NCI-H510A (cell line): Measurements from ENCODE around the gene FH.

Experiments
- DNase-seq: peaks from one replicate; lab custom pipeline; 2025; lab: John Stamatoyannopoulos, UW

FH gene

DNA sequence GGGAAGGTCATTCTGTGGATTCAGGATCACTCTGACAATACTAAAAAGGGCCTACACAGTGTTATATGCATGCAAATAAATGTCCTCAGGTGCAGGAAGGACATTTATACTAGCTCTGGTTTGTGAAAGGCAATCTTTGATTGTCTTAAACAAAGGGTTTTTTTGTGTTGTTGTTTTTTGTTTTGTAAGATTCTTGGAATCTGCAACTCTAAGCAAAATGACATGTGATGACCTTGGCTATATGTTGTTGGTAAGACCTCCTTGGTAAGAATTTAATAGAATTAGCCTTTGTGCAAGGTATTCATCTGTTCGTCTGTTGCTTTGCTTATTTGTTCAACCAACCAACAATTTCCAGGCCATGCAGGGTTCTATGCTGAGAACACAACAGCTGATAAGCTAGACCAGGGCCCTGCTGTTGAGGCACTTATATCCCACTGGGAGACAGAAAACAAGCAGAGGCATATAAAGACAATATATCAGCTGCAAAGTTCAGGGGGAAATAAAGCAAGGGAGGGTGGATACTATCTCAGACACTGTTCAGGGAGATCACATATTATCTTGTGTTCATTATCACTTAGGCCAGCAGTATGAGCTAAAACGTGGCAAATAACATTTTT, 60.3 kb downstream of the FH start:
- DNase-seq: no peak

DNA sequence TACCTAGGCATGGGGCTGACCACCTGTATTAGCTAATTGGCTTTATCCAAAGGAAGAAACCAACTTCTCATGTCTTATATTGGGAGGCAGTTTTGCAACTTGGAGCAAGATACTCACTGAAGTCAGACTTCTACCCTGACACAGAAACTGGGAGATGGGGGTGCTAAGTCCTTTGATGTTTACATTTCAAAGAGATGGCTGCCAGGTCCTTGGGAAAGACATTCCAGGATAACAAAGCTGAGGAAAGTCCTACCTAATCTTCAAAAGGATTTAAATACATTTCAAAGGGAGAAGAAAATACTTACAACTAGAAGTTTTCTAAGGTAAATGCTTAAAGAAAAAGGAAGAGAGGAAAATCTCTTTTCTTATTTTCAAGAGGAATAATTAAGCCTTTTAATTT, 62.1 kb downstream of the FH start:
- no peak for DNase-seq

DNA sequence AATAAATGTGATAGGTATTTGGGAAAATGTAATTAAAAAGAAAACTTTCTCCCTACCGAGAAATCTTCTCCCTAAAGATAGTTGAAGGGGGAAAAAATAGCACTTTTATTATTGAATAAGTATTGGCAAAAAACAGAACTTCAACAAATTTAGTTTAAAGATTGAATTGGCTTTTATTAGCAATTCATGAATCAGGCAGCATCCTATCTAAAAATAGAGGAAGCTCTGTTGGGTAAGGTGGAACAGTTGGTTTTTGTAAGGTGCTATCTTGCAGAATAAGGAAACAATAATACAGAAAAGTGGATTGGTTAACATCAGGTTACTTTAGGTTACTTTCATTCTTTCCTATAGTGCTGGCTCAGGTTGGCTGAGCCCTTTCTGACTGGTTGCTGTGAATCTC, 62.8 kb downstream of the FH start:
- no peak for DNase-seq

DNA sequence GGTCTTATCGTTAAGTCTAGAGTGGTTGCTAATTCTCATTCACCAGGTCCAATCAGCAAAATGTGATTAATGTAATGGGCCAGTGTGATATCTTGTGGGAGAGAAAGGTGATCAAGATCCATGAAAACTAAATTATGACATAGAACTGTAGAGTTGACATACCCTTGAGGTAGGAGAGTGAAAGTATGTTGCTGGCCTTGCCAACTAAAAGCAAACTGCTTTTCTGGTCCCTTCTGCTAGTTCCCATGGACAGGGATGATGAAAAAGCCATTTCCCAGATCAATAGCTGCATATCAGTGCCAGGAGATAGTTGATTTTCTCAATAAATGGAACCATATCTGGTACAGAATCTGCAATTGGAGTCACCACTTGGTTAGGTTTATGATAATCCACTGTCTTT, 65.8 kb downstream of the FH start:
- DNase-seq: no peak

DNA sequence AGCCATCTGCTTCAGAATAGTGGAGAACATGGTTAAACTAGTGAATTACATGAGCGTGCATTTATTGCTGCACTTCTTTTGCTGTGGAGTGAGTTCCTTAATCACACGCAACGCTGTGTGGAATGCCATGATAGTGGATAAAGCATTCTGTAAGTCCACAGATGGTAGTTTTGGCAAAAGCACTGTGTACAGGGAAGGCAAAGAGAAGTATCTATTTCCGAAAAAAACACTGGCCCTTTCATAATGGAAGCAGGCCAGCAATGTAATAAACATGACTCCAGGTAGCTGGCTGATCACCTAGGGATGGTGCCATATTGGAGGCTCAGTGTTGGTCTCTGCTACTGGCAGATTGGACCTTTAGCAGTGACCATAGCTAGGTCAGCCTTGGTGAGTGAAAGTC, 67.6 kb downstream of the FH start:
- no peak for DNase-seq
